ENCODE data around the gene HEMGN. TPM values are rescaled to one million over a fixed set of nuclear protein-coding genes. Genes with fewer than 3 reads are reported as not detected.

Gene HEMGN
- total RNA-seq, 1 experiment from 2014 or later = 0.11 TPM

DNA sequence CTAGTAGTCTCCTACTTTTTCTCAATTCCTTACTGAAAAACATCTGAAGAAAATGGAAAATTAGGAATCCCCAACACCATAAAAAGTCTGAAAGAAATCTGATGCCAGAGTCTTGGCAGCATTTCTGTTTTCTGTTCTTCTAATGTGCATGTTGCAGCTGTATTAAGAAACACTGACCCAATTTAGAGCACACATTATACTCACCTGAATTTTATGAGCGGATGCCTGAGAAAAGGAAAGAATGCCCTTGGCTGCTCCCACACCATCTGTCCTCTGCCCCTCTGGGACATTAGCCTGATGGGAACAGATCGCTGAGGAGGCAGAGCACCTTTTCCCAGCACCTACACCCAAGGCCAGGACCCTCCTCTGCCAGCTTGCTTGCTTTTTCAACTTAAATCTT is 31.0 kb upstream of the HEMGN start:
- H3K9me3 Mint-ChIP-seq = no peaks in the 10 kb centered on the region
- peaks cover 70% of the 10 kb centered on the region for H3K27me3 Mint-ChIP-seq (ENCODE audit: low read depth)
- ChIA-PET CTCF (interaction anchor here (2.0 kb wide), 1 partner anchor 79 kb away, joined by 6 read pairs; no protein-coding TSS in a partner anchor), POLR2A (no interaction called here)
- DNase-seq (ENCODE audit: low spot score) (no peak), ATAC-seq (no peak)
- no peaks in the 10 kb centered on the region for H3K4me1 Mint-ChIP-seq
- H3K4me3 Mint-ChIP-seq = no peak overlapping the region
- no peaks in the 10 kb centered on the region for H3K36me3 Mint-ChIP-seq
- TF ChIP-seq NFYB (CRISPR knock-in tag; conservative IDR thresholded peaks at IDR 0.05; ENCODE audit: low read depth) (no peak), NR1H2 (CRISPR knock-in tag; IDR thresholded peaks at IDR 0.05) (no peak), TCF7 (CRISPR knock-in tag; IDR thresholded peaks at IDR 0.05; ENCODE audit: low read depth) (no peak), ZNF423 (CRISPR knock-in tag; IDR thresholded peaks at IDR 0.05) (no peak), RELA (CRISPR knock-in tag; IDR thresholded peaks at IDR 0.05; ENCODE audit: borderline replicate concordance) (no peak), TEAD4 (CRISPR knock-in tag; IDR thresholded peaks at IDR 0.05) (no peak), NFATC4 (CRISPR knock-in tag; IDR thresholded peaks at IDR 0.05) (no peak), ATF1 (CRISPR knock-in tag; IDR thresholded peaks at IDR 0.05) (no peak), NR2C2 (CRISPR knock-in tag; IDR thresholded peaks at IDR 0.05) (no peak), PRRX2 (CRISPR knock-in tag; IDR thresholded peaks at IDR 0.05) (no peak), ZNF671 (CRISPR knock-in tag; IDR thresholded peaks at IDR 0.05) (no peak), ZNF121 (CRISPR knock-in tag; IDR thresholded peaks at IDR 0.05) (no peak)
- TF ChIP-seq, protein P1, sequence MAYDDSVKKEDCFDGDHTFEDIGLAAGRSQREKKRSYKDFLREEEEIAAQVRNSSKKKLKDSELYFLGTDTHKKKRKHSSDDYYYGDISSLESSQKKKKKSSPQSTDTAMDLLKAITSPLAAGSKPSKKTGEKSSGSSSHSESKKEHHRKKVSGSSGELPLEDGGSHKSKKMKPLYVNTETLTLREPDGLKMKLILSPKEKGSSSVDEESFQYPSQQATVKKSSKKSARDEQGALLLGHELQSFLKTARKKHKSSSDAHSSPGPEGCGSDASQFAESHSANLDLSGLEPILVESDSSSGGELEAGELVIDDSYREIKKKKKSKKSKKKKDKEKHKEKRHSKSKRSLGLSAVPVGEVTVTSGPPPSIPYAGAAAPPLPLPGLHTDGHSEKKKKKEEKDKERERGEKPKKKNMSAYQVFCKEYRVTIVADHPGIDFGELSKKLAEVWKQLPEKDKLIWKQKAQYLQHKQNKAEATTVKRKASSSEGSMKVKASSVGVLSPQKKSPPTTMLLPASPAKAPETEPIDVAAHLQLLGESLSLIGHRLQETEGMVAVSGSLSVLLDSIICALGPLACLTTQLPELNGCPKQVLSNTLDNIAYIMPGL (CRISPR knock-in tag; IDR thresholded peaks at IDR 0.05) = no peak
- TF ChIP-seq, protein P2, sequence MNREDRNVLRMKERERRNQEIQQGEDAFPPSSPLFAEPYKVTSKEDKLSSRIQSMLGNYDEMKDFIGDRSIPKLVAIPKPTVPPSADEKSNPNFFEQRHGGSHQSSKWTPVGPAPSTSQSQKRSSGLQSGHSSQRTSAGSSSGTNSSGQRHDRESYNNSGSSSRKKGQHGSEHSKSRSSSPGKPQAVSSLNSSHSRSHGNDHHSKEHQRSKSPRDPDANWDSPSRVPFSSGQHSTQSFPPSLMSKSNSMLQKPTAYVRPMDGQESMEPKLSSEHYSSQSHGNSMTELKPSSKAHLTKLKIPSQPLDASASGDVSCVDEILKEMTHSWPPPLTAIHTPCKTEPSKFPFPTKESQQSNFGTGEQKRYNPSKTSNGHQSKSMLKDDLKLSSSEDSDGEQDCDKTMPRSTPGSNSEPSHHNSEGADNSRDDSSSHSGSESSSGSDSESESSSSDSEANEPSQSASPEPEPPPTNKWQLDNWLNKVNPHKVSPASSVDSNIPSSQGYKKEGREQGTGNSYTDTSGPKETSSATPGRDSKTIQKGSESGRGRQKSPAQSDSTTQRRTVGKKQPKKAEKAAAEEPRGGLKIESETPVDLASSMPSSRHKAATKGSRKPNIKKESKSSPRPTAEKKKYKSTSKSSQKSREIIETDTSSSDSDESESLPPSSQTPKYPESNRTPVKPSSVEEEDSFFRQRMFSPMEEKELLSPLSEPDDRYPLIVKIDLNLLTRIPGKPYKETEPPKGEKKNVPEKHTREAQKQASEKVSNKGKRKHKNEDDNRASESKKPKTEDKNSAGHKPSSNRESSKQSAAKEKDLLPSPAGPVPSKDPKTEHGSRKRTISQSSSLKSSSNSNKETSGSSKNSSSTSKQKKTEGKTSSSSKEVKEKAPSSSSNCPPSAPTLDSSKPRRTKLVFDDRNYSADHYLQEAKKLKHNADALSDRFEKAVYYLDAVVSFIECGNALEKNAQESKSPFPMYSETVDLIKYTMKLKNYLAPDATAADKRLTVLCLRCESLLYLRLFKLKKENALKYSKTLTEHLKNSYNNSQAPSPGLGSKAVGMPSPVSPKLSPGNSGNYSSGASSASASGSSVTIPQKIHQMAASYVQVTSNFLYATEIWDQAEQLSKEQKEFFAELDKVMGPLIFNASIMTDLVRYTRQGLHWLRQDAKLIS (CRISPR knock-in tag; IDR thresholded peaks at IDR 0.05; ENCODE audit: borderline replicate concordance) = no peak
- TF ChIP-seq, protein P3, sequence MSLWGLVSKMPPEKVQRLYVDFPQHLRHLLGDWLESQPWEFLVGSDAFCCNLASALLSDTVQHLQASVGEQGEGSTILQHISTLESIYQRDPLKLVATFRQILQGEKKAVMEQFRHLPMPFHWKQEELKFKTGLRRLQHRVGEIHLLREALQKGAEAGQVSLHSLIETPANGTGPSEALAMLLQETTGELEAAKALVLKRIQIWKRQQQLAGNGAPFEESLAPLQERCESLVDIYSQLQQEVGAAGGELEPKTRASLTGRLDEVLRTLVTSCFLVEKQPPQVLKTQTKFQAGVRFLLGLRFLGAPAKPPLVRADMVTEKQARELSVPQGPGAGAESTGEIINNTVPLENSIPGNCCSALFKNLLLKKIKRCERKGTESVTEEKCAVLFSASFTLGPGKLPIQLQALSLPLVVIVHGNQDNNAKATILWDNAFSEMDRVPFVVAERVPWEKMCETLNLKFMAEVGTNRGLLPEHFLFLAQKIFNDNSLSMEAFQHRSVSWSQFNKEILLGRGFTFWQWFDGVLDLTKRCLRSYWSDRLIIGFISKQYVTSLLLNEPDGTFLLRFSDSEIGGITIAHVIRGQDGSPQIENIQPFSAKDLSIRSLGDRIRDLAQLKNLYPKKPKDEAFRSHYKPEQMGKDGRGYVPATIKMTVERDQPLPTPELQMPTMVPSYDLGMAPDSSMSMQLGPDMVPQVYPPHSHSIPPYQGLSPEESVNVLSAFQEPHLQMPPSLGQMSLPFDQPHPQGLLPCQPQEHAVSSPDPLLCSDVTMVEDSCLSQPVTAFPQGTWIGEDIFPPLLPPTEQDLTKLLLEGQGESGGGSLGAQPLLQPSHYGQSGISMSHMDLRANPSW (CRISPR knock-in tag; conservative IDR thresholded peaks at IDR 0.05; ENCODE audit: low read depth) = no peak
- TF ChIP-seq, protein P4, sequence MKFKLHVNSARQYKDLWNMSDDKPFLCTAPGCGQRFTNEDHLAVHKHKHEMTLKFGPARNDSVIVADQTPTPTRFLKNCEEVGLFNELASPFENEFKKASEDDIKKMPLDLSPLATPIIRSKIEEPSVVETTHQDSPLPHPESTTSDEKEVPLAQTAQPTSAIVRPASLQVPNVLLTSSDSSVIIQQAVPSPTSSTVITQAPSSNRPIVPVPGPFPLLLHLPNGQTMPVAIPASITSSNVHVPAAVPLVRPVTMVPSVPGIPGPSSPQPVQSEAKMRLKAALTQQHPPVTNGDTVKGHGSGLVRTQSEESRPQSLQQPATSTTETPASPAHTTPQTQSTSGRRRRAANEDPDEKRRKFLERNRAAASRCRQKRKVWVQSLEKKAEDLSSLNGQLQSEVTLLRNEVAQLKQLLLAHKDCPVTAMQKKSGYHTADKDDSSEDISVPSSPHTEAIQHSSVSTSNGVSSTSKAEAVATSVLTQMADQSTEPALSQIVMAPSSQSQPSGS (CRISPR knock-in tag; IDR thresholded peaks at IDR 0.05; ENCODE audit: borderline replicate concordance, low read depth) = no peak
- TF ChIP-seq, protein P5, sequence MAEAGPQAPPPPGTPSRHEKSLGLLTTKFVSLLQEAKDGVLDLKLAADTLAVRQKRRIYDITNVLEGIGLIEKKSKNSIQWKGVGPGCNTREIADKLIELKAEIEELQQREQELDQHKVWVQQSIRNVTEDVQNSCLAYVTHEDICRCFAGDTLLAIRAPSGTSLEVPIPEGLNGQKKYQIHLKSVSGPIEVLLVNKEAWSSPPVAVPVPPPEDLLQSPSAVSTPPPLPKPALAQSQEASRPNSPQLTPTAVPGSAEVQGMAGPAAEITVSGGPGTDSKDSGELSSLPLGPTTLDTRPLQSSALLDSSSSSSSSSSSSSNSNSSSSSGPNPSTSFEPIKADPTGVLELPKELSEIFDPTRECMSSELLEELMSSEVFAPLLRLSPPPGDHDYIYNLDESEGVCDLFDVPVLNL (CRISPR knock-in tag; IDR thresholded peaks at IDR 0.05; ENCODE audit: borderline replicate concordance, low read depth) = no peak
- TF ChIP-seq, protein P6, sequence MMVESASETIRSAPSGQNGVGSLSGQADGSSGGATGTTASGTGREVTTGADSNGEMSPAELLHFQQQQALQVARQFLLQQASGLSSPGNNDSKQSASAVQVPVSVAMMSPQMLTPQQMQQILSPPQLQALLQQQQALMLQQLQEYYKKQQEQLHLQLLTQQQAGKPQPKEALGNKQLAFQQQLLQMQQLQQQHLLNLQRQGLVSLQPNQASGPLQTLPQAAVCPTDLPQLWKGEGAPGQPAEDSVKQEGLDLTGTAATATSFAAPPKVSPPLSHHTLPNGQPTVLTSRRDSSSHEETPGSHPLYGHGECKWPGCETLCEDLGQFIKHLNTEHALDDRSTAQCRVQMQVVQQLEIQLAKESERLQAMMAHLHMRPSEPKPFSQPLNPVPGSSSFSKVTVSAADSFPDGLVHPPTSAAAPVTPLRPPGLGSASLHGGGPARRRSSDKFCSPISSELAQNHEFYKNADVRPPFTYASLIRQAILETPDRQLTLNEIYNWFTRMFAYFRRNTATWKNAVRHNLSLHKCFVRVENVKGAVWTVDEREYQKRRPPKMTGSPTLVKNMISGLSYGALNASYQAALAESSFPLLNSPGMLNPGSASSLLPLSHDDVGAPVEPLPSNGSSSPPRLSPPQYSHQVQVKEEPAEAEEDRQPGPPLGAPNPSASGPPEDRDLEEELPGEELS (CRISPR knock-in tag; IDR thresholded peaks at IDR 0.05) = no peak
- TF ChIP-seq, protein P7, sequence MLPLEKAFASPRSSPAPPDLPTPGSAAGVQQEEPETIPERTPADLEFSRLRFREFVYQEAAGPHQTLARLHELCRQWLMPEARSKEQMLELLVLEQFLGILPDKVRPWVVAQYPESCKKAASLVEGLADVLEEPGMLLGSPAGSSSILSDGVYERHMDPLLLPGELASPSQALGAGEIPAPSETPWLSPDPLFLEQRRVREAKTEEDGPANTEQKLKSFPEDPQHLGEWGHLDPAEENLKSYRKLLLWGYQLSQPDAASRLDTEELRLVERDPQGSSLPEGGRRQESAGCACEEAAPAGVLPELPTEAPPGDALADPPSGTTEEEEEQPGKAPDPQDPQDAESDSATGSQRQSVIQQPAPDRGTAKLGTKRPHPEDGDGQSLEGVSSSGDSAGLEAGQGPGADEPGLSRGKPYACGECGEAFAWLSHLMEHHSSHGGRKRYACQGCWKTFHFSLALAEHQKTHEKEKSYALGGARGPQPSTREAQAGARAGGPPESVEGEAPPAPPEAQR (CRISPR knock-in tag; IDR thresholded peaks at IDR 0.05) = no peak
- no peak overlapping the region for H3K27ac Mint-ChIP-seq
